ENCODE data around the gene TTBK1. TPM values are rescaled to one million over a fixed set of nuclear protein-coding genes. Genes with fewer than 3 reads are reported as not detected.

The TTBK1 gene
- total RNA-seq, 4 donors from 2014 or later = not detected

GRCh38 chr6:43334466-43335095 is 91.3 kb downstream of the TTBK1 start:
- DNase-seq (ENCODE audit: low spot score in 2 of 2) = no peak
- Histone ChIP-seq H3K9me3 (no peaks in the 10 kb centered on the region), H3K27me3 (no peaks in the 10 kb centered on the region), H3K4me3 (no peak overlapping the region), H3K27ac (no peak overlapping the region), H3K4me1 (peaks cover 0 to 10% (median 1%) of the 10 kb centered on the region in 4 donors), H3K36me3 (peaks cover 0 to 38% (median 0%) of the 10 kb centered on the region in 3 donors)
- 20 to 31% methylated on average over 2 of the region's 2 CpGs for WGBS, 2 donors
- TF ChIP-seq POLR2A (IDR thresholded peaks at IDR 0.05) (no peak), CTCF (IDR thresholded peaks at IDR 0.05) (peak in 3 of 5 experiments; percentile 15 to 56 (median 17)), EP300 (IDR thresholded peaks at IDR 0.05) (no peak)

- 89 to 94% methylated on average over 3 of the region's 3 CpGs for WGBS, 2 donors
- Histone ChIP-seq H3K27ac (no peak overlapping the region), H3K4me1 (peaks cover 0 to 10% (median 1%) of the 10 kb centered on the region in 4 donors), H3K4me3 (no peak overlapping the region), H3K9me3 (no peaks in the 10 kb centered on the region), H3K27me3 (no peaks in the 10 kb centered on the region), H3K36me3 (peaks cover 0 to 46% (median 0%) of the 10 kb centered on the region in 3 donors)
- TF ChIP-seq POLR2A (IDR thresholded peaks at IDR 0.05) = no peak
- TF ChIP-seq CTCF (IDR thresholded peaks at IDR 0.05) = no peak
- TF ChIP-seq EP300 (IDR thresholded peaks at IDR 0.05) = no peak
- DNase-seq (ENCODE audit: low spot score in 2 of 2) = no peak
These were observed 92.2 kb downstream of the TTBK1 start for GRCh38 chr6:43335469-43335868.

- peaks cover 0 to 10% (median 1%) of the 10 kb centered on the region in 4 donors for H3K4me1 ChIP-seq
- H3K9me3 ChIP-seq = no peaks in the 10 kb centered on the region
- H3K4me3 ChIP-seq = no peak overlapping the region
- no peaks in the 10 kb centered on the region for H3K27me3 ChIP-seq
- H3K36me3 ChIP-seq = peaks cover 0 to 46% (median 0%) of the 10 kb centered on the region in 3 donors
- WGBS, 2 donors = 27 to 51% methylated on average over 3 of the region's 3 CpGs
- DNase-seq (ENCODE audit: low spot score in 2 of 2) = no peak
- TF ChIP-seq EP300 (IDR thresholded peaks at IDR 0.05) = no peak
- no peak for TF ChIP-seq CTCF (IDR thresholded peaks at IDR 0.05)
- no peak for TF ChIP-seq POLR2A (IDR thresholded peaks at IDR 0.05)
- no peak overlapping the region for H3K27ac ChIP-seq
These were observed 93.1 kb downstream of the TTBK1 start for GRCh38 chr6:43336382-43336781.

Small RNAs within 50 kb of the gene (small RNA-seq; reads per million reads assigned to genes)
- gene RPL12P47 = not detected

Other genes with a start within 250 kb of the TTBK1 start
- 10 to 100 TPM; 41.8 to 91.6 (median 67.4) TPM for gene MEA1, start 229.5 kb upstream of the TTBK1 start, total RNA-seq
- 10 to 100 TPM; 74.1 to 98.3 (median 86.5) TPM for gene KLHDC3, start 229.2 kb upstream of the TTBK1 start, total RNA-seq
- gene RRP36, start 221.9 kb upstream of the TTBK1 start, total RNA-seq = 10 to 100 TPM; 39.1 to 96.3 (median 52.8) TPM
- gene CUL7, start 189.6 kb upstream of the TTBK1 start, total RNA-seq = 10 to 100 TPM; 16.3 to 21.0 (median 17.9) TPM
- 10 to 100 TPM in 2 of 4 donors, 1 to 10 TPM in 2; 8.4 to 17.3 (median 11.6) TPM for gene MRPL2, start 184.0 kb upstream of the TTBK1 start, total RNA-seq
- 10 to 100 TPM; 21.6 to 32.9 (median 23.8) TPM for gene KLC4, start 183.8 kb upstream of the TTBK1 start, total RNA-seq
- gene PTK7, start 167.2 kb upstream of the TTBK1 start, total RNA-seq = 1 to 10 TPM; 1.5 to 5.5 (median 3.9) TPM
- gene SRF, start 72.2 kb upstream of the TTBK1 start, total RNA-seq = 10 to 100 TPM; 28.4 to 49.8 (median 35.3) TPM
- gene CUL9, start 61.3 kb upstream of the TTBK1 start, total RNA-seq = 10 to 100 TPM; 47.9 to 76.2 (median 49.3) TPM
- gene DNPH1, start 14.0 kb upstream of the TTBK1 start, total RNA-seq = 100 to 1,000 TPM in 2 of 4 donors, 10 to 100 TPM in 2; 61.8 to 114 (median 101) TPM
- gene SLC22A7, start 54.8 kb downstream of the TTBK1 start, total RNA-seq = not detected
- 10 to 100 TPM in 1 of 4 donors, 1 to 10 TPM in 2, not detected in 1; 5.2 to 12.7 (median 6.1) TPM for gene CRIP3, start 65.3 kb downstream of the TTBK1 start, total RNA-seq
- gene ZNF318, start 126.2 kb downstream of the TTBK1 start, total RNA-seq = 10 to 100 TPM; 18.4 to 26.4 (median 22.9) TPM
- gene ABCC10, start 184.1 kb downstream of the TTBK1 start, total RNA-seq = 10 to 100 TPM; 14.9 to 35.9 (median 27.1) TPM
- gene DLK2, start 212.1 kb downstream of the TTBK1 start, total RNA-seq = 1 to 10 TPM in 2 of 4 donors, not detected in 2; 1.0 to 3.5 TPM
- 10 to 100 TPM; 30.2 to 43.8 (median 32.3) TPM for gene TJAP1, start 234.1 kb downstream of the TTBK1 start, total RNA-seq